ENCODE measurements around the gene KRT76. TPM values are rescaled to one million over a fixed set of nuclear protein-coding genes. Genes with fewer than 3 reads are reported as not detected.

The KRT76 gene
- polyA plus RNA-seq, 1 of the 3 experiments (the other 2 are of a cell fraction) = not detected

- no peaks in the 10 kb centered on the region for H3K9me2 ChIP-seq
- H3K27me3 ChIP-seq (ENCODE audit: insufficient read depth) = peaks cover 6% of the 10 kb centered on the region; the same call in 1 of the 2 replicates
- CTCF ChIA-PET = no interaction called here
- no peak overlapping the region for H3K4me3 ChIP-seq (ENCODE audit: low read depth in 2 of 2, low read length in 1 of 2)
- H3K9me3 ChIP-seq = no peaks in the 10 kb centered on the region
- 11% methylated on average over 3 of the region's 3 CpGs for WGBS (ENCODE audit: low lambda C conversion rate)
- no peak for DNase-seq
- no peaks in the 10 kb centered on the region for H3K4me1 ChIP-seq (ENCODE audit: control insufficient read depth in 1 of 2, insufficient read depth in 2 of 2, low read depth in 1 of 2, low read length in 1 of 2)
- no peak overlapping the region for H3K4me2 ChIP-seq
- H3K36me3 ChIP-seq (replicated peaks in 1 of 2; ENCODE audit: control insufficient read depth in 1 of 2, insufficient read depth in 2 of 2, low read length in 1 of 2) = no peaks in the 10 kb centered on the region
- H2AFZ ChIP-seq (ENCODE audit: low read depth) = no peak overlapping the region
- H3F3A ChIP-seq (replicated peaks; ENCODE audit: insufficient read depth) = no peaks in the 10 kb centered on the region
- TF ChIP-seq TAF1 (IDR thresholded peaks at IDR 0.05; ENCODE audit: borderline replicate concordance, low read depth, low read length) = no peak
- TF ChIP-seq USF1 (IDR thresholded peaks at IDR 0.05; ENCODE audit: borderline replicate concordance, low read depth) = no peak
- no peak for TF ChIP-seq GATA2 (CRISPR knock-in tag; IDR thresholded peaks at IDR 0.05)
- TF ChIP-seq GABPA (IDR thresholded peaks at IDR 0.05; ENCODE audit: low read depth) = no peak
- TF ChIP-seq FOXJ3 (CRISPR knock-in tag; IDR thresholded peaks at IDR 0.05) = no peak
- TF ChIP-seq FOSL2 (IDR thresholded peaks at IDR 0.05; ENCODE audit: borderline replicate concordance, low read depth) = no peak
- TF ChIP-seq ZBTB33 (IDR thresholded peaks at IDR 0.05; ENCODE audit: borderline replicate concordance, low read depth) = no peak
- no peak for TF ChIP-seq NRF1 (IDR thresholded peaks at IDR 0.05; ENCODE audit: low read depth, low read length)
- TF ChIP-seq TCF12 (IDR thresholded peaks at IDR 0.05) = no peak
- H3K27ac ChIP-seq (ENCODE audit: low read depth in 2 of 2, low read length in 1 of 2) = no peak overlapping the region
- H4K20me1 ChIP-seq (ENCODE audit: insufficient read depth) = no peaks in the 10 kb centered on the region
- H3K9ac ChIP-seq = no peak overlapping the region
- H3K79me2 ChIP-seq (ENCODE audit: insufficient read depth) = no peaks in the 10 kb centered on the region
- POLR2A ChIA-PET = no interaction called here
Observed at GRCh38 chr12:52721838-52722470, 55.2 kb downstream of the KRT76 start.

DNA sequence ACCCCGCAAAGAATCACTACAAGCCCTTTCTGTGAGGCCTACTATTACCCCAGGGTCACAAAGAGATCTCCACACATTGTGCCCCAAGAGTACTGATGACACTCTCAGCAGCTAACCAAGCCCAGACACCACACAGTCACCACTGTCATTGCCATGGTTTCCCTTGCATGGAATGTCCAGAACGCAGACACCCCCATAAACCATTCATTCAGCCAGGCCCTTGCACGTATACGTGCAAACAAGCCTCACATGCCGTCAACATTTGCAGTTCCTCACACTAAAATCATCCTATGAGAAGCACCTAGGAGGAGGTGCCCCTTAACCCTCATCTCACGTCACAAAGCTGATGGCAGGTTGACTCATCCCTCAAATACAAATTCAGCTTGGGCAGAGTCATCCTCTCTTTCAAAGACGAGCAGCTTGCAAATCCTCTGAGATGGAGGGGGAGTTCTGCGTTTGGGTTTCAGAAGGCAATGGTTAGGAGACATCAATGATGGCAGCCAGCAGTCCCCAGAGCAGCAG, 56.7 kb downstream of the KRT76 start:
- peaks cover 16% of the 10 kb centered on the region for H3K27me3 ChIP-seq (ENCODE audit: insufficient read depth)
- no peaks in the 10 kb centered on the region for H3K9me3 ChIP-seq
- TF ChIP-seq YY1 (IDR thresholded peaks at IDR 0.05; ENCODE audit: low read depth) (no peak), TCF12 (IDR thresholded peaks at IDR 0.05) (no peak), RAD21 (IDR thresholded peaks at IDR 0.05; ENCODE audit: low read length) (no peak), NRF1 (IDR thresholded peaks at IDR 0.05; ENCODE audit: low read depth, low read length) (no peak), SIN3A (IDR thresholded peaks at IDR 0.05; ENCODE audit: borderline replicate concordance, low read depth, low read length) (no peak), MEF2A (IDR thresholded peaks at IDR 0.05; ENCODE audit: borderline replicate concordance, low read depth) (no peak), GABPA (IDR thresholded peaks at IDR 0.05; ENCODE audit: low read depth) (no peak), RCOR1 (IDR thresholded peaks at IDR 0.05; ENCODE audit: low read length) (no peak), ELF1 (IDR thresholded peaks at IDR 0.05) (no peak), FOXJ3 (CRISPR knock-in tag; IDR thresholded peaks at IDR 0.05) (no peak), TAF1 (IDR thresholded peaks at IDR 0.05; ENCODE audit: borderline replicate concordance, low read depth, low read length) (no peak), EZH2phosphoT487 (IDR thresholded peaks at IDR 0.05; ENCODE audit: borderline replicate concordance, low read depth) (no peak), CHD2 (IDR thresholded peaks at IDR 0.05; ENCODE audit: low read length, partially characterized antibody) (no peak)
- TF ChIP-seq, protein P1, sequence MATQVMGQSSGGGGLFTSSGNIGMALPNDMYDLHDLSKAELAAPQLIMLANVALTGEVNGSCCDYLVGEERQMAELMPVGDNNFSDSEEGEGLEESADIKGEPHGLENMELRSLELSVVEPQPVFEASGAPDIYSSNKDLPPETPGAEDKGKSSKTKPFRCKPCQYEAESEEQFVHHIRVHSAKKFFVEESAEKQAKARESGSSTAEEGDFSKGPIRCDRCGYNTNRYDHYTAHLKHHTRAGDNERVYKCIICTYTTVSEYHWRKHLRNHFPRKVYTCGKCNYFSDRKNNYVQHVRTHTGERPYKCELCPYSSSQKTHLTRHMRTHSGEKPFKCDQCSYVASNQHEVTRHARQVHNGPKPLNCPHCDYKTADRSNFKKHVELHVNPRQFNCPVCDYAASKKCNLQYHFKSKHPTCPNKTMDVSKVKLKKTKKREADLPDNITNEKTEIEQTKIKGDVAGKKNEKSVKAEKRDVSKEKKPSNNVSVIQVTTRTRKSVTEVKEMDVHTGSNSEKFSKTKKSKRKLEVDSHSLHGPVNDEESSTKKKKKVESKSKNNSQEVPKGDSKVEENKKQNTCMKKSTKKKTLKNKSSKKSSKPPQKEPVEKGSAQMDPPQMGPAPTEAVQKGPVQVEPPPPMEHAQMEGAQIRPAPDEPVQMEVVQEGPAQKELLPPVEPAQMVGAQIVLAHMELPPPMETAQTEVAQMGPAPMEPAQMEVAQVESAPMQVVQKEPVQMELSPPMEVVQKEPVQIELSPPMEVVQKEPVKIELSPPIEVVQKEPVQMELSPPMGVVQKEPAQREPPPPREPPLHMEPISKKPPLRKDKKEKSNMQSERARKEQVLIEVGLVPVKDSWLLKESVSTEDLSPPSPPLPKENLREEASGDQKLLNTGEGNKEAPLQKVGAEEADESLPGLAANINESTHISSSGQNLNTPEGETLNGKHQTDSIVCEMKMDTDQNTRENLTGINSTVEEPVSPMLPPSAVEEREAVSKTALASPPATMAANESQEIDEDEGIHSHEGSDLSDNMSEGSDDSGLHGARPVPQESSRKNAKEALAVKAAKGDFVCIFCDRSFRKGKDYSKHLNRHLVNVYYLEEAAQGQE (IDR thresholded peaks at IDR 0.05; ENCODE audit: low read depth, low read length) = no peak
- TF ChIP-seq, protein P2, sequence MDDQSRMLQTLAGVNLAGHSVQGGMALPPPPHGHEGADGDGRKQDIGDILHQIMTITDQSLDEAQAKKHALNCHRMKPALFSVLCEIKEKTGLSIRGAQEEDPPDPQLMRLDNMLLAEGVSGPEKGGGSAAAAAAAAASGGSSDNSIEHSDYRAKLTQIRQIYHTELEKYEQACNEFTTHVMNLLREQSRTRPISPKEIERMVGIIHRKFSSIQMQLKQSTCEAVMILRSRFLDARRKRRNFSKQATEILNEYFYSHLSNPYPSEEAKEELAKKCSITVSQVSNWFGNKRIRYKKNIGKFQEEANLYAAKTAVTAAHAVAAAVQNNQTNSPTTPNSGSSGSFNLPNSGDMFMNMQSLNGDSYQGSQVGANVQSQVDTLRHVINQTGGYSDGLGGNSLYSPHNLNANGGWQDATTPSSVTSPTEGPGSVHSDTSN (IDR thresholded peaks at IDR 0.05) = no peak
- no peak overlapping the region for H3K27ac ChIP-seq (ENCODE audit: low read depth in 2 of 2, low read length in 1 of 2)
- ChIA-PET CTCF (no interaction called here), POLR2A (no interaction called here)
- DNase-seq = no peak
- no peak overlapping the region for H3K4me3 ChIP-seq (ENCODE audit: low read depth in 2 of 2, low read length in 1 of 2)
- H4K20me1 ChIP-seq (ENCODE audit: insufficient read depth) = no peaks in the 10 kb centered on the region
- no peaks in the 10 kb centered on the region for H3F3A ChIP-seq (replicated peaks; ENCODE audit: insufficient read depth)
- no peak overlapping the region for H3K4me2 ChIP-seq
- no peak overlapping the region for H3K9ac ChIP-seq
- H3K4me1 ChIP-seq (ENCODE audit: control insufficient read depth in 1 of 2, insufficient read depth in 2 of 2, low read depth in 1 of 2, low read length in 1 of 2) = no peaks in the 10 kb centered on the region
- H2AFZ ChIP-seq (ENCODE audit: low read depth) = no peak overlapping the region
- H3K9me2 ChIP-seq = no peaks in the 10 kb centered on the region
- WGBS (ENCODE audit: low lambda C conversion rate) = 11% methylated on average over 8 of the region's 8 CpGs
- no peaks in the 10 kb centered on the region for H3K36me3 ChIP-seq (replicated peaks in 1 of 2; ENCODE audit: control insufficient read depth in 1 of 2, insufficient read depth in 2 of 2, low read length in 1 of 2)
- no peaks in the 10 kb centered on the region for H3K79me2 ChIP-seq (ENCODE audit: insufficient read depth)

All from SK-N-SH (cell line).